Colonic mucosa (tissue), 4 donors: ENCODE results near the gene SMIM15. TPM values are rescaled to one million over a fixed set of nuclear protein-coding genes. Genes with fewer than 3 reads are reported as not detected.

ENCODE experiments used
- DNase-seq: peaks from one replicate; pipeline ENCODE4 v3.0.0-alpha.2; 2020
- H3K27ac ChIP-seq: fragments of 200-600 bp; one replicate; pipeline ENCODE4 v1.8.0; 2021
- H3K27me3 ChIP-seq: fragments of 200-600 bp; one replicate; pipeline ENCODE4 v1.8.0; 2021
- H3K36me3 ChIP-seq: fragments of 200-600 bp; one replicate; pipeline ENCODE4 v1.8.0; 2021
- H3K4me1 ChIP-seq: fragments of 200-600 bp; one replicate; pipeline ENCODE4 v1.8.0; 2021; ENCODE audit warnings: mild to moderate bottlenecking
- H3K4me3 ChIP-seq: fragments of 200-600 bp; one replicate; pipeline ENCODE4 v1.8.0; 2021
- H3K9ac ChIP-seq, 2 donors: one replicate each; pipeline ENCODE4 v1.7.0; 2013; ENCODE audit warnings: control low read depth in 2 of 2, low read depth in 2 of 2, low read length in 2 of 2
- H3K9me3 ChIP-seq: fragments of 200-600 bp; one replicate; pipeline ENCODE4 v1.8.0; 2021
- CTCF ChIP-seq: fragments of 200-600 bp; IDR thresholded peaks from one replicate; pipeline ENCODE4 v1.8.0; 2022; ENCODE audit warnings: antibody characterized with exemption, mild to moderate bottlenecking
- intact Hi-C: fragments of 100-400 bp; cut with DNase I; formaldehyde crosslinking; loops from one replicate; pipeline ENCODE4 v1.14.1; 2022
- total RNA-seq, 2 donors: library from RNA; stranded (reverse); fragmentation: NEBNext Ultra II Directional in 1 of 2; extraction: Animal tissue kit (Norgen Biotek cat#: 25700) in 1 of 2; gene quantifications; one replicate each; pipeline ENCODE4 v1.2.1, GENCODE V29; 2021
- donor health status: healthy.
- donor health status: DM: no; HTN: no; CAD: no.
- donor health status: DM: no; HTN: no; CAD: no.

SMIM15 gene
- total RNA-seq, 2 donors from 2014 or later = 99.6 to 123 TPM

- Histone ChIP-seq H3K4me1 (peaks cover 10% of the 10 kb centered on the region), H3K27me3 (no peaks in the 10 kb centered on the region), H3K9ac (no peak overlapping the region), H3K27ac (no peak overlapping the region), H3K36me3 (no peaks in the 10 kb centered on the region), H3K4me3 (no peak overlapping the region), H3K9me3 (no peaks in the 10 kb centered on the region)
- TF ChIP-seq CTCF = no peak
- DNase-seq = no peak
- intact Hi-C loops = loop anchor here (5.0 kb wide), 1 partner anchor 177 kb away; no protein-coding TSS in a partner anchor
These were observed 1.8 kb downstream of the SMIM15 start for GRCh38 chr5:61160497-61160896.

GRCh38 chr5:61159836-61160235 lies 2.4 kb downstream of the SMIM15 start:
- H3K27ac ChIP-seq = no peak overlapping the region
- DNase-seq = no peak
- no peaks in the 10 kb centered on the region for H3K36me3 ChIP-seq
- TF ChIP-seq CTCF = no peak
- intact Hi-C loops = loop anchor here (5.0 kb wide), 1 partner anchor 177 kb away; no protein-coding TSS in a partner anchor
- H3K4me3 ChIP-seq = no peak overlapping the region
- no peak overlapping the region for H3K9ac ChIP-seq
- H3K27me3 ChIP-seq = no peaks in the 10 kb centered on the region
- H3K9me3 ChIP-seq = no peaks in the 10 kb centered on the region
- H3K4me1 ChIP-seq = peaks cover 10% of the 10 kb centered on the region

- Histone ChIP-seq H3K27ac (no peak overlapping the region), H3K27me3 (no peaks in the 10 kb centered on the region), H3K4me1 (peaks cover 10% of the 10 kb centered on the region), H3K4me3 (no peak overlapping the region), H3K9me3 (no peaks in the 10 kb centered on the region), H3K36me3 (no peaks in the 10 kb centered on the region), H3K9ac (no peak overlapping the region)
- no peak for TF ChIP-seq CTCF
- no peak for DNase-seq
- intact Hi-C loops = no loop called here
These were observed 3.2 kb downstream of the SMIM15 start for GRCh38 chr5:61159070-61159469.

- Histone ChIP-seq H3K4me1 (no peaks in the 10 kb centered on the region), H3K4me3 (no peak overlapping the region), H3K27ac (no peak overlapping the region), H3K36me3 (no peaks in the 10 kb centered on the region), H3K27me3 (no peaks in the 10 kb centered on the region), H3K9ac (no peak overlapping the region), H3K9me3 (no peaks in the 10 kb centered on the region)
- no peak for DNase-seq
- no peak for TF ChIP-seq CTCF
- intact Hi-C loops = no loop called here
These were observed 10.4 kb downstream of the SMIM15 start for GRCh38 chr5:61151893-61152292.

GRCh38 chr5:61148515-61148914 lies 13.8 kb downstream of the SMIM15 start:
- intact Hi-C loops = no loop called here
- Histone ChIP-seq H3K4me3 (no peak overlapping the region), H3K36me3 (no peaks in the 10 kb centered on the region), H3K27me3 (no peaks in the 10 kb centered on the region), H3K9me3 (no peaks in the 10 kb centered on the region), H3K27ac (no peak overlapping the region), H3K9ac (no peak overlapping the region), H3K4me1 (no peaks in the 10 kb centered on the region)
- TF ChIP-seq CTCF = no peak
- DNase-seq = no peak

GRCh38 chr5:61142811-61143210 lies 19.5 kb downstream of the SMIM15 start:
- Histone ChIP-seq H3K9ac (no peak overlapping the region), H3K36me3 (no peaks in the 10 kb centered on the region), H3K4me3 (no peak overlapping the region), H3K4me1 (no peaks in the 10 kb centered on the region), H3K27ac (no peak overlapping the region), H3K9me3 (no peaks in the 10 kb centered on the region), H3K27me3 (no peaks in the 10 kb centered on the region)
- DNase-seq = no peak
- intact Hi-C loops = loop anchor here (5.0 kb wide), 1 partner anchor 86 kb away; no protein-coding TSS in a partner anchor
- TF ChIP-seq CTCF = no peak
